GM23338 (cell line): ENCODE results near the gene SMYD3. TPM values are rescaled to one million over a fixed set of nuclear protein-coding genes. Genes with fewer than 3 reads are reported as not detected.

Experiments used
- ATAC-seq: fragments of 200-7000 bp; cut with Tn5 transposase; 3 replicates; pipeline ENCODE4 v1.9.1; 2020
- DNase-seq: peaks from one replicate; pipeline ENCODE4 v3.0.0-alpha.2; 2015; ENCODE audit warnings: low spot score
- H2AFZ ChIP-seq: fragments of 200-600 bp; sonication (generic); 2 replicates; pipeline ENCODE4 v1.8.0; 2016; ENCODE audit warnings: antibody characterized with exemption, mild to moderate bottlenecking, moderate library complexity
- H3F3A ChIP-seq: fragments of 200-600 bp; sonication (generic); replicated peaks from 2 replicates; pipeline ENCODE4 v1.8.0; 2017; ENCODE audit warnings: antibody characterized with exemption, mixed run types, low read depth
- H3K27ac ChIP-seq: fragments of 200-600 bp; sonication (generic); 2 replicates; pipeline ENCODE4 v1.6.1; 2016; ENCODE audit warnings: low read depth
- H3K27me3 ChIP-seq: fragments of 200-600 bp; sonication (generic); 2 replicates; pipeline ENCODE4 v1.8.0; 2016; ENCODE audit warnings: mild to moderate bottlenecking, mixed run types, moderate library complexity; ENCODE audit not compliant: insufficient read depth
- H3K36me3 ChIP-seq: fragments of 200-600 bp; sonication (generic); 2 replicates; pipeline ENCODE4 v1.8.0; 2016; ENCODE audit warnings: mild to moderate bottlenecking; ENCODE audit not compliant: insufficient read depth
- H3K4me1 ChIP-seq: fragments of 200-600 bp; sonication (generic); 2 replicates; pipeline ENCODE4 v1.8.0; 2016; ENCODE audit warnings: mild to moderate bottlenecking, moderate library complexity; ENCODE audit not compliant: insufficient read depth
- H3K4me2 ChIP-seq: fragments of 200-600 bp; sonication (generic); 2 replicates; pipeline ENCODE4 v1.7.1; 2017; ENCODE audit warnings: mixed run types
- H3K4me3 ChIP-seq: fragments of 200-600 bp; sonication (generic); 2 replicates; pipeline ENCODE4 v1.6.1; 2016; ENCODE audit warnings: mixed run types
- H3K79me2 ChIP-seq: fragments of 200-600 bp; sonication (generic); replicated peaks from 2 replicates; pipeline ENCODE4 v1.8.0; 2017; ENCODE audit warnings: mild to moderate bottlenecking; ENCODE audit not compliant: insufficient read depth
- H3K9me2 ChIP-seq: fragments of 200-600 bp; sonication (generic); 2 replicates; pipeline ENCODE4 v1.8.0; 2017; ENCODE audit not compliant: insufficient read depth
- H4K20me1 ChIP-seq: fragments of 200-600 bp; sonication (generic); replicated peaks from 2 replicates; pipeline ENCODE4 v1.8.0; 2017; ENCODE audit warnings: mild to moderate bottlenecking; ENCODE audit not compliant: insufficient read depth
- H3K27ac Mint-ChIP-seq: 2 replicates; pipeline ENCODE4 v1.8.0; 2020; ENCODE audit warnings: inconsistent platforms, mild to moderate bottlenecking, moderate library complexity, mixed read lengths
- H3K27me3 Mint-ChIP-seq: 3 replicates; pipeline ENCODE4 v1.8.0; 2022; ENCODE audit warnings: low read depth, mild to moderate bottlenecking, moderate library complexity, mixed read lengths, inconsistent platforms; ENCODE audit not compliant: insufficient read depth, poor library complexity
- H3K36me3 Mint-ChIP-seq: 3 replicates; pipeline ENCODE4 v1.8.0; 2021; ENCODE audit warnings: low read depth, mild to moderate bottlenecking, inconsistent platforms, moderate library complexity, mixed read lengths
- H3K4me1 Mint-ChIP-seq: 3 replicates; pipeline ENCODE4 v1.8.0; 2020; ENCODE audit warnings: mild to moderate bottlenecking, inconsistent platforms, mixed read lengths
- H3K4me3 Mint-ChIP-seq: 3 replicates; pipeline ENCODE4 v1.8.0; 2021; ENCODE audit warnings: moderate library complexity, mild to moderate bottlenecking, inconsistent platforms, mixed read lengths
- H3K9me3 Mint-ChIP-seq: 3 replicates; pipeline ENCODE4 v1.8.0; 2020; ENCODE audit warnings: moderate library complexity, mild to moderate bottlenecking, inconsistent platforms, mixed read lengths
- CREB1 ChIP-seq: fragments of 250-450 bp; sonication (Bioruptor Pico); IDR thresholded peaks from 2 replicates; pipeline ENCODE4 v1.5.0; 2020; ENCODE audit warnings: low read depth, mild to moderate bottlenecking, moderate library complexity
- EZH2 ChIP-seq: fragments of 200-600 bp; sonication (generic); IDR thresholded peaks from one replicate; pipeline ENCODE4 v1.8.0; 2017; ENCODE audit warnings: antibody characterized with exemption, mild to moderate bottlenecking, low read depth; ENCODE audit not compliant: unreplicated experiment
- EZH2phosphoT487 ChIP-seq: fragments of 200-600 bp; sonication (generic); IDR thresholded peaks from one replicate; pipeline ENCODE4 v1.8.1; 2018; ENCODE audit warnings: antibody characterized with exemption; ENCODE audit not compliant: unreplicated experiment
- JUNB ChIP-seq: IDR thresholded peaks from one replicate; pipeline ENCODE4 v1.6.1; 2016; ENCODE audit warnings: antibody characterized with exemption; ENCODE audit not compliant: unreplicated experiment
- NANOG ChIP-seq: IDR thresholded peaks from 2 replicates; pipeline ENCODE4 v1.6.1; 2016; ENCODE audit warnings: antibody characterized with exemption, borderline replicate concordance
- POLR2AphosphoS5 ChIP-seq: IDR thresholded peaks from 2 replicates; pipeline ENCODE4 v1.6.1; 2016; ENCODE audit warnings: antibody characterized with exemption, low read depth
- STAT1 ChIP-seq: IDR thresholded peaks from one replicate; pipeline ENCODE4 v1.6.1; 2016; ENCODE audit warnings: antibody characterized with exemption; ENCODE audit not compliant: unreplicated experiment
- ZNF114 ChIP-seq: fragments of 250-450 bp; sonication (Bioruptor Pico); IDR thresholded peaks from 2 replicates; pipeline ENCODE4 v1.5.0; 2020; ENCODE audit warnings: mild to moderate bottlenecking, moderate library complexity
- ZNF331 ChIP-seq: fragments of 250-450 bp; sonication (Bioruptor Pico); IDR thresholded peaks from 2 replicates; pipeline ENCODE4 v1.5.0; 2020; ENCODE audit warnings: low read depth, mild to moderate bottlenecking, moderate library complexity
- ZNF462 ChIP-seq: fragments of 250-450 bp; sonication (Bioruptor Pico); IDR thresholded peaks from 2 replicates; pipeline ENCODE4 v1.5.0; 2020; ENCODE audit warnings: mild to moderate bottlenecking, moderate library complexity
- polyA plus RNA-seq: library from polyadenylated mRNA; unstranded; fragments of >200 nt; fragmentation: Nextera tagmentation; extraction: Ambion mirVana; gene quantifications from 2 replicates; pipeline ENCODE4 v1.2.1, GENCODE V29; 2016
- total RNA-seq: library from RNA; depleted of rRNA; stranded (reverse); fragments of >200 nt; shearing (Covaris generic); gene quantifications from 2 replicates; pipeline ENCODE4 v1.2.3, GENCODE V29; 2014
- TF ChIP-seq, protein P1 (sequence below), 2 experiments: fragments of 200-600 bp in 1 of 2; sonication (generic) in 1 of 2; conservative IDR thresholded peaks; 2 replicates each; pipeline versions ENCODE4 v1.5.1 to v1.6.1; 2016 to 2017; ENCODE audit warnings: antibody characterized with exemption in 2 of 2, low read depth in 2 of 2, mild to moderate bottlenecking in 2 of 2, moderate library complexity in 1 of 2
- TF ChIP-seq, protein P2 (sequence below): IDR thresholded peaks from one replicate; pipeline ENCODE4 v1.6.1; 2018; ENCODE audit warnings: antibody characterized with exemption; ENCODE audit not compliant: unreplicated experiment
- TF ChIP-seq, protein P3 (sequence below): IDR thresholded peaks from 2 replicates; pipeline ENCODE4 v1.6.1; 2016; ENCODE audit warnings: antibody characterized with exemption

The SMYD3 gene
- total and polyA plus RNA-seq, 2 experiments from 2014 or later = 31.8 to 34.4 TPM

- no peak overlapping the region for H3K27ac Mint-ChIP-seq
- Histone ChIP-seq H3F3A (no peaks in the 10 kb centered on the region), H3K27ac (no peak overlapping the region)
These were observed 129.4 kb downstream of the SMYD3 start for GRCh38 chr1:246377625-246378153.

More at GRCh38 chr1:246377625-246378153, 129.4 kb downstream of the SMYD3 start:
- H3K27me3 Mint-ChIP-seq = peaks cover 1% of the 10 kb centered on the region
- ATAC-seq = no peak
- no peak overlapping the region for H3K4me3 Mint-ChIP-seq
- H3K36me3 Mint-ChIP-seq = no peaks in the 10 kb centered on the region
- Histone ChIP-seq H3K9me2 (peaks cover 5% of the 10 kb centered on the region; the same call in 1 of the 2 replicates), H3K36me3 (no peaks in the 10 kb centered on the region), H3K4me3 (no peak overlapping the region), H3K79me2 (peaks cover 4% of the 10 kb centered on the region; the same call in 1 of the 2 replicates), H3K27me3 (no peaks in the 10 kb centered on the region), H2AFZ (no peak overlapping the region), H3K4me1 (no peaks in the 10 kb centered on the region), H4K20me1 (no peaks in the 10 kb centered on the region), H3K4me2 (no peak overlapping the region)
- DNase-seq = no peak
- TF ChIP-seq STAT1 (no peak), CREB1 (CRISPR knock-in tag) (no peak), POLR2AphosphoS5 (no peak), ZNF331 (CRISPR knock-in tag) (no peak), ZNF114 (CRISPR knock-in tag) (no peak), ZNF462 (no peak), EZH2phosphoT487 (no peak), EZH2 (no peak), JUNB (no peak), NANOG (no peak)
- TF ChIP-seq, protein P1, sequence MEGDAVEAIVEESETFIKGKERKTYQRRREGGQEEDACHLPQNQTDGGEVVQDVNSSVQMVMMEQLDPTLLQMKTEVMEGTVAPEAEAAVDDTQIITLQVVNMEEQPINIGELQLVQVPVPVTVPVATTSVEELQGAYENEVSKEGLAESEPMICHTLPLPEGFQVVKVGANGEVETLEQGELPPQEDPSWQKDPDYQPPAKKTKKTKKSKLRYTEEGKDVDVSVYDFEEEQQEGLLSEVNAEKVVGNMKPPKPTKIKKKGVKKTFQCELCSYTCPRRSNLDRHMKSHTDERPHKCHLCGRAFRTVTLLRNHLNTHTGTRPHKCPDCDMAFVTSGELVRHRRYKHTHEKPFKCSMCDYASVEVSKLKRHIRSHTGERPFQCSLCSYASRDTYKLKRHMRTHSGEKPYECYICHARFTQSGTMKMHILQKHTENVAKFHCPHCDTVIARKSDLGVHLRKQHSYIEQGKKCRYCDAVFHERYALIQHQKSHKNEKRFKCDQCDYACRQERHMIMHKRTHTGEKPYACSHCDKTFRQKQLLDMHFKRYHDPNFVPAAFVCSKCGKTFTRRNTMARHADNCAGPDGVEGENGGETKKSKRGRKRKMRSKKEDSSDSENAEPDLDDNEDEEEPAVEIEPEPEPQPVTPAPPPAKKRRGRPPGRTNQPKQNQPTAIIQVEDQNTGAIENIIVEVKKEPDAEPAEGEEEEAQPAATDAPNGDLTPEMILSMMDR (conservative IDR thresholded peaks at IDR 0.05; ENCODE audit: low read depth in 2 of 2) = no peak
- TF ChIP-seq, protein P2, sequence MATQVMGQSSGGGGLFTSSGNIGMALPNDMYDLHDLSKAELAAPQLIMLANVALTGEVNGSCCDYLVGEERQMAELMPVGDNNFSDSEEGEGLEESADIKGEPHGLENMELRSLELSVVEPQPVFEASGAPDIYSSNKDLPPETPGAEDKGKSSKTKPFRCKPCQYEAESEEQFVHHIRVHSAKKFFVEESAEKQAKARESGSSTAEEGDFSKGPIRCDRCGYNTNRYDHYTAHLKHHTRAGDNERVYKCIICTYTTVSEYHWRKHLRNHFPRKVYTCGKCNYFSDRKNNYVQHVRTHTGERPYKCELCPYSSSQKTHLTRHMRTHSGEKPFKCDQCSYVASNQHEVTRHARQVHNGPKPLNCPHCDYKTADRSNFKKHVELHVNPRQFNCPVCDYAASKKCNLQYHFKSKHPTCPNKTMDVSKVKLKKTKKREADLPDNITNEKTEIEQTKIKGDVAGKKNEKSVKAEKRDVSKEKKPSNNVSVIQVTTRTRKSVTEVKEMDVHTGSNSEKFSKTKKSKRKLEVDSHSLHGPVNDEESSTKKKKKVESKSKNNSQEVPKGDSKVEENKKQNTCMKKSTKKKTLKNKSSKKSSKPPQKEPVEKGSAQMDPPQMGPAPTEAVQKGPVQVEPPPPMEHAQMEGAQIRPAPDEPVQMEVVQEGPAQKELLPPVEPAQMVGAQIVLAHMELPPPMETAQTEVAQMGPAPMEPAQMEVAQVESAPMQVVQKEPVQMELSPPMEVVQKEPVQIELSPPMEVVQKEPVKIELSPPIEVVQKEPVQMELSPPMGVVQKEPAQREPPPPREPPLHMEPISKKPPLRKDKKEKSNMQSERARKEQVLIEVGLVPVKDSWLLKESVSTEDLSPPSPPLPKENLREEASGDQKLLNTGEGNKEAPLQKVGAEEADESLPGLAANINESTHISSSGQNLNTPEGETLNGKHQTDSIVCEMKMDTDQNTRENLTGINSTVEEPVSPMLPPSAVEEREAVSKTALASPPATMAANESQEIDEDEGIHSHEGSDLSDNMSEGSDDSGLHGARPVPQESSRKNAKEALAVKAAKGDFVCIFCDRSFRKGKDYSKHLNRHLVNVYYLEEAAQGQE = no peak
- TF ChIP-seq, protein P3, sequence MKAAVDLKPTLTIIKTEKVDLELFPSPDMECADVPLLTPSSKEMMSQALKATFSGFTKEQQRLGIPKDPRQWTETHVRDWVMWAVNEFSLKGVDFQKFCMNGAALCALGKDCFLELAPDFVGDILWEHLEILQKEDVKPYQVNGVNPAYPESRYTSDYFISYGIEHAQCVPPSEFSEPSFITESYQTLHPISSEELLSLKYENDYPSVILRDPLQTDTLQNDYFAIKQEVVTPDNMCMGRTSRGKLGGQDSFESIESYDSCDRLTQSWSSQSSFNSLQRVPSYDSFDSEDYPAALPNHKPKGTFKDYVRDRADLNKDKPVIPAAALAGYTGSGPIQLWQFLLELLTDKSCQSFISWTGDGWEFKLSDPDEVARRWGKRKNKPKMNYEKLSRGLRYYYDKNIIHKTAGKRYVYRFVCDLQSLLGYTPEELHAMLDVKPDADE = no peak
- no peaks in the 10 kb centered on the region for H3K9me3 Mint-ChIP-seq
- H3K4me1 Mint-ChIP-seq = peaks cover 1% of the 10 kb centered on the region
